HepG2 (cell line): ENCODE measurements around the gene XAGE1A.
"Not testable (repeated sequence)": the region's sequence is repeated elsewhere in the genome, so short reads cannot be mapped to it uniquely, and the experiment has no call there.

Experiments
- SIN3A ChIP-seq: IDR thresholded peaks from 2 replicates; pipeline ENCODE4 v1.6.1; 2011; ENCODE audit warnings: low read depth, mild to moderate bottlenecking, control low read depth, low read length, borderline replicate concordance
- ZNF567 ChIP-seq: sonication (generic); formaldehyde crosslinking; IDR thresholded peaks from 2 replicates; pipeline ENCODE4 v1.8.1; 2023; ENCODE audit warnings: mild to moderate bottlenecking, missing genetic modification reagents, borderline replicate concordance

DNA sequence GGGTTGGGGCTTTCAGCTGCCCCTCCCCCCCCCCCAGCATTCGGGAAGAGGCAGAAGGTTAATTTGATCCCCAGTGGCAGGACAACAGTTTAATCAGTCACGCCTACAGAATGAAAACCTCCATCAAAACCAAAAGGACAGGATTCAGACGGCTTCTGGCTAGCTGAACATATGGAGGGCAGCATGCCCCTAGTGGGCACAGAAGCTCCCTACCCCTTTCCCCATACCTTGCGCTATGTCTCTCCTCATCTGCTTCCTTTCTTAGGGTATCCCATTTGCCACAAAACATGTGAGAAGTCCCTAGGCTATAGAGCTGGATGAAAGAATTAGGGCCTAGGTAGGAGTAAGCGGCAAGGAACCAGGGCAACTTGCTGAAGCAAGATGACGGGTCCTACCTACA, 5.8 kb downstream of the XAGE1A start:
- not testable (repeated sequence) for TF ChIP-seq ZNF567 (CRISPR knock-in tag); SIN3A
